ENCODE results near the gene SMIM23.

- TF ChIP-seq, protein P1, sequence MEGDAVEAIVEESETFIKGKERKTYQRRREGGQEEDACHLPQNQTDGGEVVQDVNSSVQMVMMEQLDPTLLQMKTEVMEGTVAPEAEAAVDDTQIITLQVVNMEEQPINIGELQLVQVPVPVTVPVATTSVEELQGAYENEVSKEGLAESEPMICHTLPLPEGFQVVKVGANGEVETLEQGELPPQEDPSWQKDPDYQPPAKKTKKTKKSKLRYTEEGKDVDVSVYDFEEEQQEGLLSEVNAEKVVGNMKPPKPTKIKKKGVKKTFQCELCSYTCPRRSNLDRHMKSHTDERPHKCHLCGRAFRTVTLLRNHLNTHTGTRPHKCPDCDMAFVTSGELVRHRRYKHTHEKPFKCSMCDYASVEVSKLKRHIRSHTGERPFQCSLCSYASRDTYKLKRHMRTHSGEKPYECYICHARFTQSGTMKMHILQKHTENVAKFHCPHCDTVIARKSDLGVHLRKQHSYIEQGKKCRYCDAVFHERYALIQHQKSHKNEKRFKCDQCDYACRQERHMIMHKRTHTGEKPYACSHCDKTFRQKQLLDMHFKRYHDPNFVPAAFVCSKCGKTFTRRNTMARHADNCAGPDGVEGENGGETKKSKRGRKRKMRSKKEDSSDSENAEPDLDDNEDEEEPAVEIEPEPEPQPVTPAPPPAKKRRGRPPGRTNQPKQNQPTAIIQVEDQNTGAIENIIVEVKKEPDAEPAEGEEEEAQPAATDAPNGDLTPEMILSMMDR (conservative IDR thresholded peaks at IDR 0.05), result no peak
- TF ChIP-seq EZH2 (IDR thresholded peaks at IDR 0.05; ENCODE audit: low read depth), result no peak
Observed at GRCh38 chr5:171748720-171749119, 36.9 kb upstream of the SMIM23 start.
